Common myeloid progenitor, CD34-positive (primary cell): ENCODE data around the gene HEY2.

Source experiments
- CTCF ChIA-PET: fragments of 350-600 bp; sonication (Branson Sonifier 250); formaldehyde crosslinking; loops from one replicate; lab custom pipeline; 2021; ENCODE audit warnings: antibody characterized with exemption; lab: Charles Lee
- POLR2A ChIA-PET: fragments of 350-600 bp; sonication (Branson Sonifier 250); formaldehyde crosslinking; loops from one replicate; lab custom pipeline; 2021; ENCODE audit warnings: antibody characterized with exemption; lab: Charles Lee
- DNase-seq, 3 donors: peaks; one replicate each; pipeline versions ENCODE4 v3.0.0 to v3.0.0-alpha.2; 2013
- H3K27ac ChIP-seq, 2 experiments: 1 replicate in 1 of 2; 2 replicates in 1 of 2; pipeline ENCODE4 v1.7.0; 2013; ENCODE audit warnings: inconsistent platforms in 2 of 2, low read length in 2 of 2, mild to moderate bottlenecking in 2 of 2, low read depth in 1 of 2, moderate library complexity in 1 of 2; ENCODE audit not compliant: severe bottlenecking in 2 of 2, insufficient read depth in 1 of 2, poor library complexity in 1 of 2
- H3K27me3 ChIP-seq, 5 experiments: replicated peaks in 2 of 5; 1 replicate in 3 of 5; 2 replicates in 2 of 5; pipeline versions ENCODE4 v1.6.1 to v1.7.0; 2013; ENCODE audit warnings: low read length in 4 of 5, mild to moderate bottlenecking in 2 of 5, moderate library complexity in 2 of 5, inconsistent platforms in 1 of 5; ENCODE audit not compliant: insufficient read depth in 5 of 5, control insufficient read depth in 4 of 5
- H3K36me3 ChIP-seq, 4 experiments: 1 replicate in 2 of 4; 2 replicates in 2 of 4; pipeline versions ENCODE4 v1.6.1 to v1.7.0; 2013; ENCODE audit warnings: low read length in 3 of 4, control low read depth in 1 of 4, mild to moderate bottlenecking in 1 of 4; ENCODE audit not compliant: control insufficient read depth in 4 of 4, insufficient read depth in 4 of 4
- H3K4me1 ChIP-seq, 4 experiments: 1 replicate in 3 of 4; 2 replicates in 1 of 4; pipeline versions ENCODE4 v1.6.1 to v1.7.1; 2013; ENCODE audit warnings: low read length in 3 of 4, mild to moderate bottlenecking in 3 of 4, control low read depth in 1 of 4, inconsistent platforms in 1 of 4, moderate library complexity in 1 of 4; ENCODE audit not compliant: control insufficient read depth in 4 of 4, insufficient read depth in 4 of 4; ENCODE audit errors: control extremely low read depth in 1 of 4
- H3K4me3 ChIP-seq, 7 experiments: 1 replicate in 4 of 7; 2 replicates in 3 of 7; pipeline versions ENCODE4 v1.5.1 to v1.7.0; 2013; ENCODE audit warnings: mild to moderate bottlenecking in 7 of 7, low read length in 6 of 7, moderate library complexity in 6 of 7, inconsistent platforms in 2 of 7, low read depth in 2 of 7, control low read depth in 1 of 7; ENCODE audit not compliant: insufficient read depth in 4 of 7, control insufficient read depth in 1 of 7; ENCODE audit errors: extremely low read depth in 1 of 7
- H3K9me3 ChIP-seq, 5 experiments: 1 replicate in 4 of 5; 2 replicates in 1 of 5; pipeline versions ENCODE4 v1.6.1 to v1.7.1; 2013; ENCODE audit warnings: low read length in 4 of 5, mild to moderate bottlenecking in 2 of 5, inconsistent platforms in 1 of 5, low read depth in 1 of 5, moderate library complexity in 1 of 5; ENCODE audit not compliant: control insufficient read depth in 4 of 5, insufficient read depth in 2 of 5; ENCODE audit errors: control extremely low read depth in 1 of 5
- WGBS: methylation state at CpG from one replicate; pipeline ENCODE4 v1.1.5; 2013; ENCODE audit not compliant: insufficient coverage; 5-methylcytosine and 5-hydroxymethylcytosine counted together

The HEY2 gene

DNA sequence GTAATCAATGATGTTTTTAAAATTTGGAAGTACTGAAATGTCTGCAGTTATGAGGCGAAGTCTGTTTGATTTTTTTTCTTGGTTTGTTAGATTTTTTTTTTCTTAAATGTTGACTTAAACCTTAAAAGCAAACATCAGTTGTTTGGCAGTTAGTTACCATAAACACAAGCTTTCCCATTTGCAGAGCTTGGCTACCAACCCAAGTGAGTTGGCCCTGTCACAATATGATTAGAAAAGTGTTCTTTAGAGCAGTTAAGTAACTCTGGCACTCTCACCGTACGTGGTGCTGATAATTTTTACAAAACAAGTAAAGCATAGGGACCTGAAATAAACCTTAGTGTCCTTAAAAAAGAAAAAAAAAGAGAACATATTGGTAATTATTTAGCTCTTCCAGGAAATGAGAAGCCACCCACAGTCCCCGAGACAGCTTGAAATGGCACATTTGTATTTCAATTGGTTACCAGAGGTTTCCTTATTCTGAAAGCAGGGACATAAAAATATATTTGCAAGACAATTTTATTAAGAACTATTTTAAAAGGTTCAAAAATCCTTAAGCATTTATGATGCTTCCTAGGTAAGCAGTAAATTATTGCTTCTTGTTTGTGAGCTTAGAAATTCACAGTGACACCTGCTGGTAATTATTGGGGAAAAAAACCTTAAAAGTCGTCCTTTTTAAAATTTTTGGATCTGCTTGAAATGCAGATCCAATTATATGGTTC is 3.9 kb downstream of the HEY2 start:
- H3K4me3 ChIP-seq = no peak overlapping the region
- no peaks in the 10 kb centered on the region for H3K36me3 ChIP-seq
- H3K4me1 ChIP-seq = peaks cover 9 to 20% (median 16%) of the 10 kb centered on the region in 4 experiments
- CTCF ChIA-PET = interaction anchor here (0.9 to 13.4 kb wide), 12 partner anchors 8 to 896 kb away, joined by 3 to 211 read pairs (median 4); partner anchors contain the start of gene HDDC2
- no peaks in the 10 kb centered on the region for H3K9me3 ChIP-seq
- no peak overlapping the region for H3K27ac ChIP-seq
- peak; percentile 57 to 69 (median 66) for DNase-seq
- peaks cover 22 to 77% (median 53%) of the 10 kb centered on the region in 5 experiments for H3K27me3 ChIP-seq
- POLR2A ChIA-PET = no interaction called here
- WGBS = 0% methylated on average over 1 of the region's 5 CpGs

GRCh38 chr6:125753937-125754259 is 4.5 kb downstream of the HEY2 start:
- no peaks in the 10 kb centered on the region for H3K36me3 ChIP-seq
- no peak overlapping the region for H3K27ac ChIP-seq
- CTCF ChIA-PET = interaction anchor here (0.9 to 13.4 kb wide), 11 partner anchors 9 to 897 kb away, joined by 3 to 211 read pairs (median 4); partner anchors contain the start of gene HDDC2
- no peak for DNase-seq
- no peaks in the 10 kb centered on the region for H3K9me3 ChIP-seq
- peaks cover 4 to 14% (median 10%) of the 10 kb centered on the region in 4 experiments for H3K4me1 ChIP-seq
- POLR2A ChIA-PET = no interaction called here
- H3K4me3 ChIP-seq = no peak overlapping the region
- H3K27me3 ChIP-seq = peaks cover 22 to 74% (median 49%) of the 10 kb centered on the region in 5 experiments

DNA sequence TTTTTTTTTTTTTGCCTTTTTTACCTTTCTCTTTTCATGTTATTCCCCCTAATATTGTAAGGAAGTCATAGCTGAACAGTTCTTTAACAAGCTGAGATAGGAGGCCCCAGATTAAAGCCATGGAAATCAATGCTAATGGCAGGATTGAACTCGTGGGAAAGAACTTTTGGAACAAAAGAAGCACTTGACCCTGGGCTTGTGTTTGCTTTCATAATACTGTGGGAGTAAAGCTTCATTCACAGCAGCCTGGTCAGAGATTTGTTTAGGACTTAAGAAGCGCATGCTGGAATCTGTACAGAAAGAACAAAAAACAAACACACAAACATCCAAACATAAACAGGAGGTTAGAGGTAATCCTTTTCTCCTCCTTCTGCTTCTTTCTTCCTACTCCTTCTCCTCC is 5.1 kb downstream of the HEY2 start:
- peaks cover 22 to 75% (median 50%) of the 10 kb centered on the region in 5 experiments for H3K27me3 ChIP-seq
- CTCF ChIA-PET = interaction anchor here (0.7 to 13.4 kb wide), 6 partner anchors 9 to 453 kb away, joined by 4 to 211 read pairs (median 5); partner anchors contain the start of gene HDDC2
- H3K36me3 ChIP-seq = no peaks in the 10 kb centered on the region
- POLR2A ChIA-PET = no interaction called here
- H3K27ac ChIP-seq = no peak overlapping the region
- H3K9me3 ChIP-seq = no peaks in the 10 kb centered on the region
- no CpG with 5 or more reads among the region's 2 CpGs for WGBS
- H3K4me3 ChIP-seq = no peak overlapping the region
- H3K4me1 ChIP-seq = peaks cover 4 to 10% (median 5%) of the 10 kb centered on the region in 4 experiments
- DNase-seq = no peak

GRCh38 chr6:125759184-125759902 is 9.9 kb downstream of the HEY2 start:
- Histone ChIP-seq H3K4me3 (no peak overlapping the region), H3K27ac (no peak overlapping the region), H3K9me3 (no peaks in the 10 kb centered on the region), H3K4me1 (no peaks in the 10 kb centered on the region), H3K36me3 (no peaks in the 10 kb centered on the region), H3K27me3 (peaks cover 4 to 50% (median 37%) of the 10 kb centered on the region in 5 experiments)
- WGBS = 93% methylated on average over 41 of the region's 42 CpGs
- POLR2A ChIA-PET = no interaction called here
- CTCF ChIA-PET = interaction anchor here (0.9 to 13.4 kb wide), 3 partner anchors 19 to 455 kb away, joined by 3 to 211 read pairs (median 3); no protein-coding TSS in a partner anchor
- no peak for DNase-seq

GRCh38 chr6:125759959-125760457 is 10.6 kb downstream of the HEY2 start:
- Histone ChIP-seq H3K4me1 (no peaks in the 10 kb centered on the region), H3K36me3 (no peaks in the 10 kb centered on the region), H3K27me3 (peaks cover 4 to 44% (median 36%) of the 10 kb centered on the region in 5 experiments), H3K27ac (no peak overlapping the region), H3K9me3 (no peaks in the 10 kb centered on the region), H3K4me3 (no peak overlapping the region)
- ChIA-PET POLR2A (no interaction called here), CTCF (interaction anchor here (0.9 to 13.4 kb wide), 4 partner anchors 18 to 455 kb away, joined by 3 to 211 read pairs (median 3); no protein-coding TSS in a partner anchor)
- no peak for DNase-seq
- WGBS = 68% methylated on average over 4 of the region's 5 CpGs

- Histone ChIP-seq H3K27ac (no peak overlapping the region), H3K4me3 (no peak overlapping the region), H3K4me1 (no peaks in the 10 kb centered on the region), H3K36me3 (no peaks in the 10 kb centered on the region), H3K9me3 (no peaks in the 10 kb centered on the region), H3K27me3 (peaks cover 0 to 33% (median 25%) of the 10 kb centered on the region in 5 experiments)
- 94% methylated on average over 2 of the region's 2 CpGs for WGBS
- no peak for DNase-seq
- CTCF ChIA-PET = interaction anchor here (0.7 to 6.4 kb wide), 9 partner anchors 13 to 459 kb away, joined by 3 to 70 read pairs (median 4); no protein-coding TSS in a partner anchor
- POLR2A ChIA-PET = no interaction called here
These were observed 14.8 kb downstream of the HEY2 start for GRCh38 chr6:125764121-125764671.
